Measurements from ENCODE around the gene VWC2L.

DNA sequence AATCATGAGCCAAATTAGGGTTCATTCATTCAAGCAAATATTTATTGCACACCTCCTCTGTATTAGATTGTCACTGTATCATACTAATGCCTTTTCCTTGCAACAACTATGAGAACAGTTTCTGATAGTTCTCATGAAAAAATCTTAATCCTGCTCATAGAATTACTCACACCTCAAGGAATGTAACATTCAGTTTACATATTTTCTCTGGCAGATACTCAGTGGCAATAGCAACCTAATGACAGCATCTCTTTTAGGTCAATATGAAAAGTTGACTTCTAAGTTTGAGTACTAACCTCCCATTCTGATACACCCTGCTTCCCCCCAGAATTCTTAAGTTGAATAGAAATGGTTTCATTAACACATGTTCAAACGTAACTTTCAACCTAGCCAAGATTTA, 132.0 kb downstream of the VWC2L start:
- TF ChIP-seq, protein P1, sequence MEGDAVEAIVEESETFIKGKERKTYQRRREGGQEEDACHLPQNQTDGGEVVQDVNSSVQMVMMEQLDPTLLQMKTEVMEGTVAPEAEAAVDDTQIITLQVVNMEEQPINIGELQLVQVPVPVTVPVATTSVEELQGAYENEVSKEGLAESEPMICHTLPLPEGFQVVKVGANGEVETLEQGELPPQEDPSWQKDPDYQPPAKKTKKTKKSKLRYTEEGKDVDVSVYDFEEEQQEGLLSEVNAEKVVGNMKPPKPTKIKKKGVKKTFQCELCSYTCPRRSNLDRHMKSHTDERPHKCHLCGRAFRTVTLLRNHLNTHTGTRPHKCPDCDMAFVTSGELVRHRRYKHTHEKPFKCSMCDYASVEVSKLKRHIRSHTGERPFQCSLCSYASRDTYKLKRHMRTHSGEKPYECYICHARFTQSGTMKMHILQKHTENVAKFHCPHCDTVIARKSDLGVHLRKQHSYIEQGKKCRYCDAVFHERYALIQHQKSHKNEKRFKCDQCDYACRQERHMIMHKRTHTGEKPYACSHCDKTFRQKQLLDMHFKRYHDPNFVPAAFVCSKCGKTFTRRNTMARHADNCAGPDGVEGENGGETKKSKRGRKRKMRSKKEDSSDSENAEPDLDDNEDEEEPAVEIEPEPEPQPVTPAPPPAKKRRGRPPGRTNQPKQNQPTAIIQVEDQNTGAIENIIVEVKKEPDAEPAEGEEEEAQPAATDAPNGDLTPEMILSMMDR (IDR thresholded peaks at IDR 0.05) = no peak
- TF ChIP-seq POLR2A (IDR thresholded peaks at IDR 0.05) (no peak), EP300 (IDR thresholded peaks at IDR 0.05) (no peak)

All from ovary (tissue), 3 donors.